Measurements from ENCODE around the gene PKNOX2.

DNA sequence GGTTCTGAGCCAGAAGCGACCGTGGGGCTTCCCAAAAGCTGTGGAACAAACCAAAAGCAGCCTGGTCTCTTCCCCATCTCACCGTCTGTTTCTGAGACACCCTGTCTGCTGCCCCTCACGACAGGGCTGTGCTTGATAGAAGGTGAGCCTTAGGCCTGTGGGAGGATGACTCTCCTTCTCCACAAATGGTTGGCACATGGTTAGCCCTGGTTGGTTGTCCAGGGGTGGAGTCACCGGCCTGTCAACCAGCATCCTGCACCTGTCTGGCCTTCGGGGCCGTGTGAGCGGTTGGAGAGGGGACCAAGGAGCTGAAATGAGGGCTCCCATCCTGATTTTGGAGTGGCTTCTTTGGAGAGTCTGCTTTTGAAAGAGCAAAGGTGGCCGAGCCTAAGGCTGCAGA is 135.3 kb downstream of the PKNOX2 start:
- TF ChIP-seq, protein P1, sequence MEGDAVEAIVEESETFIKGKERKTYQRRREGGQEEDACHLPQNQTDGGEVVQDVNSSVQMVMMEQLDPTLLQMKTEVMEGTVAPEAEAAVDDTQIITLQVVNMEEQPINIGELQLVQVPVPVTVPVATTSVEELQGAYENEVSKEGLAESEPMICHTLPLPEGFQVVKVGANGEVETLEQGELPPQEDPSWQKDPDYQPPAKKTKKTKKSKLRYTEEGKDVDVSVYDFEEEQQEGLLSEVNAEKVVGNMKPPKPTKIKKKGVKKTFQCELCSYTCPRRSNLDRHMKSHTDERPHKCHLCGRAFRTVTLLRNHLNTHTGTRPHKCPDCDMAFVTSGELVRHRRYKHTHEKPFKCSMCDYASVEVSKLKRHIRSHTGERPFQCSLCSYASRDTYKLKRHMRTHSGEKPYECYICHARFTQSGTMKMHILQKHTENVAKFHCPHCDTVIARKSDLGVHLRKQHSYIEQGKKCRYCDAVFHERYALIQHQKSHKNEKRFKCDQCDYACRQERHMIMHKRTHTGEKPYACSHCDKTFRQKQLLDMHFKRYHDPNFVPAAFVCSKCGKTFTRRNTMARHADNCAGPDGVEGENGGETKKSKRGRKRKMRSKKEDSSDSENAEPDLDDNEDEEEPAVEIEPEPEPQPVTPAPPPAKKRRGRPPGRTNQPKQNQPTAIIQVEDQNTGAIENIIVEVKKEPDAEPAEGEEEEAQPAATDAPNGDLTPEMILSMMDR (IDR thresholded peaks at IDR 0.05), result no peak
- no peak for TF ChIP-seq ETV6 (CRISPR knock-in tag; IDR thresholded peaks at IDR 0.05)
- TF ChIP-seq, protein P2, sequence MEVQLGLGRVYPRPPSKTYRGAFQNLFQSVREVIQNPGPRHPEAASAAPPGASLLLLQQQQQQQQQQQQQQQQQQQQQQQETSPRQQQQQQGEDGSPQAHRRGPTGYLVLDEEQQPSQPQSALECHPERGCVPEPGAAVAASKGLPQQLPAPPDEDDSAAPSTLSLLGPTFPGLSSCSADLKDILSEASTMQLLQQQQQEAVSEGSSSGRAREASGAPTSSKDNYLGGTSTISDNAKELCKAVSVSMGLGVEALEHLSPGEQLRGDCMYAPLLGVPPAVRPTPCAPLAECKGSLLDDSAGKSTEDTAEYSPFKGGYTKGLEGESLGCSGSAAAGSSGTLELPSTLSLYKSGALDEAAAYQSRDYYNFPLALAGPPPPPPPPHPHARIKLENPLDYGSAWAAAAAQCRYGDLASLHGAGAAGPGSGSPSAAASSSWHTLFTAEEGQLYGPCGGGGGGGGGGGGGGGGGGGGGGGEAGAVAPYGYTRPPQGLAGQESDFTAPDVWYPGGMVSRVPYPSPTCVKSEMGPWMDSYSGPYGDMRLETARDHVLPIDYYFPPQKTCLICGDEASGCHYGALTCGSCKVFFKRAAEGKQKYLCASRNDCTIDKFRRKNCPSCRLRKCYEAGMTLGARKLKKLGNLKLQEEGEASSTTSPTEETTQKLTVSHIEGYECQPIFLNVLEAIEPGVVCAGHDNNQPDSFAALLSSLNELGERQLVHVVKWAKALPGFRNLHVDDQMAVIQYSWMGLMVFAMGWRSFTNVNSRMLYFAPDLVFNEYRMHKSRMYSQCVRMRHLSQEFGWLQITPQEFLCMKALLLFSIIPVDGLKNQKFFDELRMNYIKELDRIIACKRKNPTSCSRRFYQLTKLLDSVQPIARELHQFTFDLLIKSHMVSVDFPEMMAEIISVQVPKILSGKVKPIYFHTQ (CRISPR knock-in tag; IDR thresholded peaks at IDR 0.05), result no peak
- TF ChIP-seq, protein P3, sequence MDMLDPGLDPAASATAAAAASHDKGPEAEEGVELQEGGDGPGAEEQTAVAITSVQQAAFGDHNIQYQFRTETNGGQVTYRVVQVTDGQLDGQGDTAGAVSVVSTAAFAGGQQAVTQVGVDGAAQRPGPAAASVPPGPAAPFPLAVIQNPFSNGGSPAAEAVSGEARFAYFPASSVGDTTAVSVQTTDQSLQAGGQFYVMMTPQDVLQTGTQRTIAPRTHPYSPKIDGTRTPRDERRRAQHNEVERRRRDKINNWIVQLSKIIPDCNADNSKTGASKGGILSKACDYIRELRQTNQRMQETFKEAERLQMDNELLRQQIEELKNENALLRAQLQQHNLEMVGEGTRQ (CRISPR knock-in tag; IDR thresholded peaks at IDR 0.05), result no peak
- no peak for TF ChIP-seq IRF2 (CRISPR knock-in tag; IDR thresholded peaks at IDR 0.05; ENCODE audit: borderline replicate concordance, low read depth)
- TF ChIP-seq ZBTB43 (CRISPR knock-in tag; IDR thresholded peaks at IDR 0.05), result no peak
- TF ChIP-seq SP1 (CRISPR knock-in tag; conservative IDR thresholded peaks at IDR 0.05), result no peak

Measured in WTC11 (cell line).